ENCODE measurements around the gene SCEL.

- no peak for TF ChIP-seq CTCF (conservative IDR thresholded peaks at IDR 0.05; ENCODE audit: low read length)
- no peak for TF ChIP-seq EZH2phosphoT487 (IDR thresholded peaks at IDR 0.05; ENCODE audit: borderline replicate concordance, low read depth, low read length)
Measured at GRCh38 chr13:77497350-77497749, 38.2 kb upstream of the SCEL start.
